IMR-90 (cell line): ENCODE data around the gene UBE2V1. TPM values are rescaled to one million over a fixed set of nuclear protein-coding genes. Genes with fewer than 3 reads are reported as not detected.

Source experiments
- ATAC-seq: fragments of 200-7000 bp; cut with Tn5 transposase; 2 replicates; pipeline ENCODE4 v1.9.1; 2020; ENCODE audit warnings: low read depth, mild to moderate bottlenecking, moderate library complexity
- BruUV-seq: library from RNA; stranded (reverse); fragments of 400-500 nt; replicated peaks from 2 replicates; lab custom pipeline; 2021; lab: Mats Ljungman, UMichigan
- CTCF ChIA-PET: fragments of 300-600 bp; formaldehyde crosslinking; extraction: SDS; loops from one replicate; lab custom pipeline; 2021; ENCODE audit warnings: antibody characterized with exemption; lab: Yijun Ruan, JAX
- POLR2A ChIA-PET: fragments of 300-600 bp; sonication (Branson Sonifier 250); formaldehyde crosslinking; loops from one replicate; lab custom pipeline; 2022; ENCODE audit warnings: antibody characterized with exemption; ENCODE audit not compliant: unreplicated experiment; lab: Charles Lee
- DNase-seq: peaks from one replicate; pipeline ENCODE4 v3.0.0; 2013
- H2AFZ ChIP-seq: replicated peaks from 2 replicates; pipeline ENCODE3; 2013; ENCODE audit warnings: low read length, mild to moderate bottlenecking; ENCODE audit not compliant: poor library complexity
- H2AK5ac ChIP-seq: 2 replicates; pipeline ENCODE4 v1.6.1; 2013; ENCODE audit warnings: low read depth, low read length, inconsistent platforms
- H2AK9ac ChIP-seq: replicated peaks from 2 replicates; pipeline ENCODE3; 2013; ENCODE audit warnings: mild to moderate bottlenecking, low read depth, low read length, moderate library complexity; ENCODE audit not compliant: poor library complexity
- H2BK120ac ChIP-seq: 2 replicates; pipeline ENCODE4 v1.6.1; 2013; ENCODE audit warnings: low read depth, low read length, inconsistent platforms
- H2BK15ac ChIP-seq: 3 replicates; pipeline ENCODE4 v1.6.1; 2013; ENCODE audit warnings: low read depth, low read length, inconsistent platforms
- H2BK20ac ChIP-seq: 2 replicates; pipeline ENCODE4 v1.6.1; 2013; ENCODE audit warnings: low read depth, mild to moderate bottlenecking, inconsistent platforms, low read length, moderate library complexity
- H2BK5ac ChIP-seq: 2 replicates; pipeline ENCODE4 v1.6.1; 2013; ENCODE audit warnings: mild to moderate bottlenecking, low read depth, low read length, inconsistent platforms; ENCODE audit not compliant: poor library complexity, severe bottlenecking
- H3K14ac ChIP-seq: replicated peaks from 2 replicates; pipeline ENCODE4 v1.6.1; 2013; ENCODE audit warnings: low read depth, low read length, inconsistent platforms
- H3K18ac ChIP-seq: 2 replicates; pipeline ENCODE4 v1.6.1; 2013; ENCODE audit warnings: low read depth, low read length, control low read depth
- H3K23ac ChIP-seq: 2 replicates; pipeline ENCODE4 v1.6.1; 2013; ENCODE audit warnings: low read depth, low read length, inconsistent platforms
- H3K27ac ChIP-seq: 2 replicates; pipeline ENCODE4 v1.5.1; 2013; ENCODE audit warnings: mild to moderate bottlenecking, control low read depth, low read length; ENCODE audit not compliant: insufficient read depth
- H3K27me3 ChIP-seq: 2 replicates; pipeline ENCODE4 v1.6.1; 2013; ENCODE audit warnings: low read length; ENCODE audit not compliant: control insufficient read depth, insufficient read depth
- H3K36me3 ChIP-seq: 2 replicates; pipeline ENCODE4 v1.6.1; 2013; ENCODE audit warnings: low read length, mixed read lengths; ENCODE audit not compliant: control insufficient read depth, insufficient read depth
- H3K4ac ChIP-seq: 2 replicates; pipeline ENCODE4 v1.6.1; 2013; ENCODE audit warnings: low read depth, low read length, inconsistent platforms
- H3K4me1 ChIP-seq: 2 replicates; pipeline ENCODE4 v1.6.1; 2013; ENCODE audit warnings: low read length, mixed read lengths; ENCODE audit not compliant: control insufficient read depth, insufficient read depth
- H3K4me2 ChIP-seq: 2 replicates; pipeline ENCODE4 v1.6.1; 2013; ENCODE audit warnings: low read depth, mild to moderate bottlenecking, control low read depth, low read length, moderate library complexity
- H3K4me3 ChIP-seq: 2 replicates; pipeline ENCODE4 v1.5.1; 2013; ENCODE audit warnings: low read depth, mild to moderate bottlenecking, control low read depth, low read length, moderate library complexity; ENCODE audit not compliant: insufficient read depth
- H3K56ac ChIP-seq: 2 replicates; pipeline ENCODE4 v1.6.1; 2013; ENCODE audit warnings: low read length, inconsistent platforms; ENCODE audit not compliant: insufficient read depth; ENCODE audit errors: extremely low read depth
- H3K79me1 ChIP-seq, 2 experiments: 2 replicates each; pipeline ENCODE4 v1.6.1; 2013; ENCODE audit warnings: low read length in 2 of 2, inconsistent platforms in 1 of 2, low read depth in 1 of 2
- H3K9ac ChIP-seq: 2 replicates; pipeline ENCODE4 v1.6.1; 2013; ENCODE audit warnings: low read depth, low read length, control low read depth
- H3K9me1 ChIP-seq: 2 replicates; pipeline ENCODE4 v1.6.1; 2013; ENCODE audit warnings: low read length, inconsistent platforms; ENCODE audit not compliant: insufficient read depth
- H3K9me3 ChIP-seq: 2 replicates; pipeline ENCODE4 v1.6.1; 2013; ENCODE audit warnings: low read length; ENCODE audit not compliant: control insufficient read depth, insufficient read depth
- H4K20me1 ChIP-seq: 2 replicates; pipeline ENCODE4 v1.6.1; 2013; ENCODE audit warnings: low read length, inconsistent platforms; ENCODE audit not compliant: insufficient read depth
- H4K5ac ChIP-seq: 2 replicates; pipeline ENCODE4 v1.6.1; 2013; ENCODE audit warnings: mild to moderate bottlenecking, low read depth, low read length, control low read depth
- H4K8ac ChIP-seq, 2 experiments: 2 replicates each; pipeline ENCODE4 v1.6.1; 2013; ENCODE audit warnings: low read depth in 2 of 2, low read length in 2 of 2, control low read depth in 1 of 2, inconsistent platforms in 1 of 2
- H4K91ac ChIP-seq: 2 replicates; pipeline ENCODE4 v1.6.1; 2013; ENCODE audit warnings: low read depth, low read length, inconsistent platforms; ENCODE audit not compliant: insufficient read depth
- CEBPB ChIP-seq: IDR thresholded peaks from 2 replicates; pipeline ENCODE4 v1.6.1; 2012; ENCODE audit warnings: low read depth, low read length, improper control_type of control experiment
- FOS ChIP-seq: fragments of 150-350 bp; IDR thresholded peaks from 2 replicates; pipeline ENCODE4 v1.6.1; 2016; ENCODE audit warnings: low read depth, low read length
- MAZ ChIP-seq: IDR thresholded peaks from 2 replicates; pipeline ENCODE4 v1.6.1; 2012; ENCODE audit warnings: low read depth, mild to moderate bottlenecking, low read length, improper control_type of control experiment, moderate library complexity, borderline replicate concordance
- MXI1 ChIP-seq: IDR thresholded peaks from 2 replicates; pipeline ENCODE4 v1.6.1; 2012; ENCODE audit warnings: low read depth, mild to moderate bottlenecking, low read length, moderate library complexity, borderline replicate concordance
- NFE2L2 ChIP-seq: fragments of 150-350 bp; IDR thresholded peaks from 2 replicates; pipeline ENCODE4 v1.6.1; 2016; ENCODE audit warnings: low read depth, mild to moderate bottlenecking, low read length
- POLR2A ChIP-seq: IDR thresholded peaks from 2 replicates; pipeline ENCODE4 v1.6.1; 2012; ENCODE audit warnings: mild to moderate bottlenecking, low read depth, low read length
- RCOR1 ChIP-seq: IDR thresholded peaks from 2 replicates; pipeline ENCODE4 v1.6.1; 2012; ENCODE audit warnings: mild to moderate bottlenecking, low read length, improper control_type of control experiment; ENCODE audit not compliant: insufficient replicate concordance
- RFX5 ChIP-seq: IDR thresholded peaks from 2 replicates; pipeline ENCODE4 v1.8.0; 2012; ENCODE audit warnings: low read depth, mild to moderate bottlenecking, low read length, moderate library complexity
- SMC3 ChIP-seq: fragments of 150-350 bp; IDR thresholded peaks from 2 replicates; pipeline ENCODE4 v1.6.1; 2016; ENCODE audit warnings: low read depth, mild to moderate bottlenecking, antibody characterized with exemption, low read length, moderate library complexity
- WGBS, 2 experiments: methylation state at CpG; one replicate each; pipeline versions ENCODE4 v1.1.5 to v1.1.7; 2013; ENCODE audit warnings: missing lambda C conversion rate in 2 of 2; ENCODE audit not compliant: insufficient read length in 1 of 2; ENCODE audit errors: extremely low coverage in 2 of 2; 5-methylcytosine and 5-hydroxymethylcytosine counted together
- dilution Hi-C: fragments of 300-500 bp; cut with HindIII; formaldehyde crosslinking; loops from one replicate; pipeline ENCODE4 v1.14.3; 2018; ENCODE audit warnings: low sequenced_read_pairs; ENCODE audit not compliant: unreplicated experiment
- in situ Hi-C: fragments of 300-500 bp; cut with MboI; formaldehyde crosslinking; loops from 3 replicates; pipeline ENCODE4 v1.14.3; 2019; ENCODE audit warnings: low sequenced_read_pairs, inconsistent platforms, mixed read lengths
- intact Hi-C: fragments of 100-400 bp; cut with micrococcal nuclease; formaldehyde crosslinking; loops from 2 replicates; pipeline ENCODE4 v1.10.0; 2022
- polyA plus RNA-seq, 3 experiments: library from polyadenylated mRNA; depleted of rRNA; stranded (reverse); fragments of >200 nt; gene quantifications; 2 replicates each; pipeline ENCODE4 v1.2.3, GENCODE V29; 2012; ENCODE audit warnings: low replicate concordance in 1 of 3
- total RNA-seq: library from RNA; depleted of rRNA; stranded (reverse); fragments of >200 nt; gene quantifications from 2 replicates; pipeline ENCODE4 v1.2.3, GENCODE V29; 2012
- TF ChIP-seq, protein P1 (sequence below): fragments of 150-350 bp; IDR thresholded peaks from 2 replicates; pipeline ENCODE4 v1.6.1; 2016; ENCODE audit warnings: low read depth, mild to moderate bottlenecking, low read length, moderate library complexity, borderline replicate concordance
- TF ChIP-seq, protein P2 (sequence below): fragments of 150-350 bp; IDR thresholded peaks from 2 replicates; pipeline ENCODE4 v1.6.1; 2017; ENCODE audit warnings: mild to moderate bottlenecking, antibody characterized with exemption, low read length, low read depth

Gene UBE2V1
- total and polyA plus RNA-seq, 2 of the 4 experiments (the other 2 are of a cell fraction) = 20.1 to 138 TPM

DNA sequence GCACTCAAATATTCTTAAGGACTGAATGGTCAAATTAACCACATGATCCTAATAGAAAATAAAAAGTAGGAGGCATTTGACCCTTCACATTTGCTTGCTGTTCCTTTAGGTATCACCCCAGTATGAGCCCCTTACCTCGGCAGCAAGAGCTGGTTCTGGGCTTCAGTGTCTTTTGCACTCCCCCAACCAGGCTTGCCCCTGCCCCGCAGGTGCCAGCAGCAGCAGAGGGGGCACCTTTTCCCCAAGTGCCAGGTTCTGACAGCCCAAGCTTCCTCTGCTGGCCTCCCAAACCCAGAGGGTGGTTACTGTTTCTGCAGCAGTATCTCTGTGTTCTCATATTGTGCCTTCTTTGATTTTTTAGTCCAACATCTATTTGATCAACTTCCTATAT, 23.2 kb downstream of the UBE2V1 start:
- Histone ChIP-seq H3K27ac (no peak overlapping the region), H4K5ac (no peak overlapping the region), H3K4me1 (peaks cover 21% of the 10 kb centered on the region), H3K36me3 (peaks cover 22% of the 10 kb centered on the region), H3K9ac (no peak overlapping the region), H2AK5ac (no peak overlapping the region), H2BK5ac (no peak overlapping the region), H2BK15ac (no peak overlapping the region), H4K20me1 (peaks cover 78% of the 10 kb centered on the region), H3K79me1 (peaks cover 20 to 82% of the 10 kb centered on the region in 2 experiments), H2BK20ac (no peak overlapping the region), H3K9me3 (no peaks in the 10 kb centered on the region), H2BK120ac (no peak overlapping the region), H3K4me2 (no peak overlapping the region), H3K56ac (no peak overlapping the region), H2AFZ (no peak overlapping the region), H3K23ac (no peak overlapping the region), H3K4me3 (no peak overlapping the region), H2AK9ac (no peak overlapping the region), H4K91ac (no peak overlapping the region), H4K8ac (no peak overlapping the region), H3K18ac (no peak overlapping the region), H3K4ac (no peak overlapping the region), H3K14ac (no peak overlapping the region), H3K9me1 (peaks cover 11% of the 10 kb centered on the region; the same call in 1 of the 2 replicates), H3K27me3 (no peaks in the 10 kb centered on the region)
- no CpG with 5 or more reads among the region's 2 CpGs for WGBS, 2 experiments
- ChIA-PET CTCF (no interaction called here), POLR2A (no interaction called here)
- intact Hi-C loops (loop anchor here (5.0 kb wide), 1 partner anchor 78 kb away; no protein-coding TSS in a partner anchor), dilution Hi-C loops (no loop called here), in situ Hi-C loops (loop anchor here (25.0 kb wide), 1 partner anchor 477 kb away; no protein-coding TSS in a partner anchor)
- ATAC-seq (no peak), DNase-seq (no peak)
- TF ChIP-seq POLR2A (no peak), NFE2L2 (no peak), RCOR1 (no peak), MAZ (no peak), FOS (no peak), RFX5 (no peak), MXI1 (no peak), SMC3 (no peak), CEBPB (no peak)
- TF ChIP-seq, protein P1, sequence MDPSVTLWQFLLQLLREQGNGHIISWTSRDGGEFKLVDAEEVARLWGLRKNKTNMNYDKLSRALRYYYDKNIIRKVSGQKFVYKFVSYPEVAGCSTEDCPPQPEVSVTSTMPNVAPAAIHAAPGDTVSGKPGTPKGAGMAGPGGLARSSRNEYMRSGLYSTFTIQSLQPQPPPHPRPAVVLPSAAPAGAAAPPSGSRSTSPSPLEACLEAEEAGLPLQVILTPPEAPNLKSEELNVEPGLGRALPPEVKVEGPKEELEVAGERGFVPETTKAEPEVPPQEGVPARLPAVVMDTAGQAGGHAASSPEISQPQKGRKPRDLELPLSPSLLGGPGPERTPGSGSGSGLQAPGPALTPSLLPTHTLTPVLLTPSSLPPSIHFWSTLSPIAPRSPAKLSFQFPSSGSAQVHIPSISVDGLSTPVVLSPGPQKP = no peak
- TF ChIP-seq, protein P2, sequence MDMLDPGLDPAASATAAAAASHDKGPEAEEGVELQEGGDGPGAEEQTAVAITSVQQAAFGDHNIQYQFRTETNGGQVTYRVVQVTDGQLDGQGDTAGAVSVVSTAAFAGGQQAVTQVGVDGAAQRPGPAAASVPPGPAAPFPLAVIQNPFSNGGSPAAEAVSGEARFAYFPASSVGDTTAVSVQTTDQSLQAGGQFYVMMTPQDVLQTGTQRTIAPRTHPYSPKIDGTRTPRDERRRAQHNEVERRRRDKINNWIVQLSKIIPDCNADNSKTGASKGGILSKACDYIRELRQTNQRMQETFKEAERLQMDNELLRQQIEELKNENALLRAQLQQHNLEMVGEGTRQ = no peak
- no TSS peak for BruUV-seq
